Suprapubic skin (tissue), 4 donors: ENCODE data around the gene PSMD13.

Experiments
- EP300 ChIP-seq: sonication (generic); formaldehyde crosslinking; IDR thresholded peaks from one replicate; pipeline ENCODE4 v1.6.1; 2017; ENCODE audit warnings: antibody characterized with exemption
- POLR2A ChIP-seq, 2 donors: fragments of 450-650 bp; IDR thresholded peaks; one replicate each; pipeline ENCODE4 v1.6.1; 2017; ENCODE audit warnings: antibody characterized with exemption in 2 of 2, mild to moderate bottlenecking in 2 of 2, moderate library complexity in 2 of 2
- POLR2AphosphoS5 ChIP-seq, 3 donors: sonication (generic); formaldehyde crosslinking; IDR thresholded peaks; one replicate each; pipeline ENCODE4 v1.6.1; 2017; ENCODE audit warnings: antibody characterized with exemption in 3 of 3
- TF ChIP-seq, protein P1 (sequence below), 2 donors: fragments of 200-600 bp in 1 of 2; fragments of 450-650 bp in 1 of 2; sonication (generic) in 1 of 2; IDR thresholded peaks; one replicate each; pipeline ENCODE4 v1.5.1; 2016 to 2019; ENCODE audit warnings: antibody characterized with exemption in 2 of 2, mild to moderate bottlenecking in 1 of 2, moderate library complexity in 1 of 2

DNA sequence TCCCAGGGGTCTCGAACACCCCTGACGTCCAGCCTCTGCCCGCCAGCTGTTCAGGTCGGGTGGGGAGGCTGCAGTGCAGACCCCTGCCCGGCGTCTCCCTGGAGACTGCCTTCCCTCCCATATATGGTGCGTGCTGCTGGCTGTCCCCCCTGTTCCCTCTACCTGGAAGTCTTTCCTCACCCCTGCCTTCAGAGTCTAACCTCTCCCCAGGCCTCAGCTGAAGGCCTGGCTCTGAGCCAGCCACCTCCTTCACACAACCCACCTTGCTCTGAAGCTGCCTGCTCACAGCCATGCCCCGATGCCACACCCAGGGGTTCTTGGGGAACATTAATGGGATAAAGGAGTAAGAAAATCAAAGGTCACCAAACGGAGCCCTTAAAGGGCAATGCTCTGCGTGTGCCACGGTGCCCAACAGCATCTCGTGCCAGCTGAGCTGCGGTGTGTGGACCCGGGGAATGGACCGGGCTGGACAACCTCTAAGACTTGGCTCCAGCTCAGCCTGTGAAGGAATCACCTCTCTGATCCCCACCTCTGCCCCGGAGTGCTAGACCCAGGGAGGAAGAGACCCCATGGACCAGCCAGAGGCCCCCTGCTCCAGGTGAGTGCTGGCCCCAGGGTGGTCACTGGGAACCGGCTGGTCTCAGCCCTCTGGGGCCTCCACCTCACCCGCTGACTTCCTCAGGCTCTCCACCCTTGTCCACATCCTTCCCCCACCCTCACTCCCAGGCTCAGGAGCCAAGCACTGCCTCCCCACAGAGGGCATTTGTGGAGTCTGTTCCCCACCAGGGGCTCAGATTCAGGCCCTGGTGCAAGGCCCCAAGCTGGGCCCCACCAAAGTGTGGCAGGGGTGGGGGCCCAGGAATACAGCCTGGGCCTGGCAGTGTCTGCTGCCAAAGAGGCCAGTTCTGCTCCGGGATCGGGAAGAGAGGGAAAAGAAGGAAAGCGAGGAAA lies 41.5 kb downstream of the PSMD13 start, which contains the start of gene NLRP6:
- no peak for TF ChIP-seq POLR2AphosphoS5 (IDR thresholded peaks at IDR 0.05)
- no peak for TF ChIP-seq POLR2A (IDR thresholded peaks at IDR 0.05)
- TF ChIP-seq, protein P1, sequence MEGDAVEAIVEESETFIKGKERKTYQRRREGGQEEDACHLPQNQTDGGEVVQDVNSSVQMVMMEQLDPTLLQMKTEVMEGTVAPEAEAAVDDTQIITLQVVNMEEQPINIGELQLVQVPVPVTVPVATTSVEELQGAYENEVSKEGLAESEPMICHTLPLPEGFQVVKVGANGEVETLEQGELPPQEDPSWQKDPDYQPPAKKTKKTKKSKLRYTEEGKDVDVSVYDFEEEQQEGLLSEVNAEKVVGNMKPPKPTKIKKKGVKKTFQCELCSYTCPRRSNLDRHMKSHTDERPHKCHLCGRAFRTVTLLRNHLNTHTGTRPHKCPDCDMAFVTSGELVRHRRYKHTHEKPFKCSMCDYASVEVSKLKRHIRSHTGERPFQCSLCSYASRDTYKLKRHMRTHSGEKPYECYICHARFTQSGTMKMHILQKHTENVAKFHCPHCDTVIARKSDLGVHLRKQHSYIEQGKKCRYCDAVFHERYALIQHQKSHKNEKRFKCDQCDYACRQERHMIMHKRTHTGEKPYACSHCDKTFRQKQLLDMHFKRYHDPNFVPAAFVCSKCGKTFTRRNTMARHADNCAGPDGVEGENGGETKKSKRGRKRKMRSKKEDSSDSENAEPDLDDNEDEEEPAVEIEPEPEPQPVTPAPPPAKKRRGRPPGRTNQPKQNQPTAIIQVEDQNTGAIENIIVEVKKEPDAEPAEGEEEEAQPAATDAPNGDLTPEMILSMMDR (IDR thresholded peaks at IDR 0.05): no peak
- TF ChIP-seq EP300: no peak
